Measurements from ENCODE around the gene ELP1. TPM values are rescaled to one million over a fixed set of nuclear protein-coding genes. Genes with fewer than 3 reads are reported as not detected.
"Not testable (repeated sequence)": the region's sequence is repeated elsewhere in the genome, so short reads cannot be mapped to it uniquely, and the experiment has no call there.

The ELP1 gene
- total RNA-seq, 1 experiment from 2014 or later = 26.7 TPM

DNA sequence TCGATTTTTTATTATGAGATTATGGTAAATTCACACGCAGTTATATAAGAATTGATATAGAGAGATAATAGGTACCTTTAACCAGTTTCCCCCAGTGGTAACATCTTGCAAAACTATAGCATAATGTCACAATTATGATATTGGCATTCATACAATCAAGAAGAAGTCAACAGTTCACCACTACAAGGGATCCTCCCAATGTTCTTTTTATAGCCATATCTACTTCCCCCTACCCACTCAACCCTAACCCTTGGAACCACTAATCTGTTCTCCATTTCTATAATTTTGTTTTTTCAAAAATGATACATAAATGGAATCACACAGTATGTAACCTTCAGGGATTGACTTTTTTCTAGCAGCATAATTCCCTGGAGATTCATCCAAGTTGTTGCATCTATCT, 88.0 kb downstream of the ELP1 start:
- Histone ChIP-seq H3K36me3 (no peaks in the 10 kb centered on the region), H3K27ac (no peak overlapping the region), H3K4me3 (no peak overlapping the region), H3K9me3 (replicated peaks) (no peaks in the 10 kb centered on the region), H3K4me1 (replicated peaks) (no peaks in the 10 kb centered on the region), H3K27me3 (replicated peaks) (no peaks in the 10 kb centered on the region)
- no peak for DNase-seq (ENCODE audit: low read depth in 1 of 2, low spot score in 2 of 2)

DNA sequence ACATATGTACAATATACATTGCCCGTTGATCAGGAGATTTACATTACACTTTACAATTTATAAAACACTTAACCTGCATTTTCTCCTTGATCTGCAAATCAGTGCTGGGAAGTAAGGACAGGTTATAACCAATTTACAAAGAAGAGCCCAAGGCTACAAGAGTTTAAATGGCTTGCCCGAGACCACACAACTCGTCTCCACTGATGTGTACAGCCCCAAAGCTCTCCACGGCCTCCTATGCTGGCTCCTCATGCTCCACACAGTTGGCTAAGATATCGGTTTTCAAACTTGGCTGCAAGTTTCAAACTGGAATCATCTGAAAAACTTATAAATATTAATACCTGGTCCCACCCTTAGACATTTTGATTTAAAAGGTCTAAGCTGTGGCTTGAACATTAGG, 88.4 kb downstream of the ELP1 start:
- DNase-seq (ENCODE audit: low read depth in 1 of 2, low spot score in 2 of 2) = no peak
- no peaks in the 10 kb centered on the region for H3K27me3 ChIP-seq (replicated peaks)

GRCh38 chr9:108844856-108845255, 89.1 kb downstream of the ELP1 start:
- Histone ChIP-seq H3K36me3 (no peaks in the 10 kb centered on the region), H3K9me3 (replicated peaks) (no peaks in the 10 kb centered on the region), H3K4me3 (no peak overlapping the region), H3K4me1 (replicated peaks) (no peaks in the 10 kb centered on the region), H3K27ac (no peak overlapping the region), H3K27me3 (replicated peaks) (no peaks in the 10 kb centered on the region)
- no peak for DNase-seq (ENCODE audit: low read depth in 1 of 2, low spot score in 2 of 2)

More for the DNA sequence above, 88.4 kb downstream of the ELP1 start:
- Histone ChIP-seq H3K4me3 (no peak overlapping the region), H3K9me3 (replicated peaks) (no peaks in the 10 kb centered on the region), H3K36me3 (no peaks in the 10 kb centered on the region), H3K4me1 (replicated peaks) (no peaks in the 10 kb centered on the region), H3K27ac (no peak overlapping the region)

GRCh38 chr9:108844391-108844790, 89.5 kb downstream of the ELP1 start:
- no peaks in the 10 kb centered on the region for H3K9me3 ChIP-seq (replicated peaks)
- H3K36me3 ChIP-seq = no peaks in the 10 kb centered on the region
- no peaks in the 10 kb centered on the region for H3K27me3 ChIP-seq (replicated peaks)
- H3K4me1 ChIP-seq (replicated peaks) = no peaks in the 10 kb centered on the region
- no peak for DNase-seq (ENCODE audit: low read depth in 1 of 2, low spot score in 2 of 2)
- H3K27ac ChIP-seq = no peak overlapping the region
- H3K4me3 ChIP-seq = no peak overlapping the region

- no peaks in the 10 kb centered on the region for H3K4me1 ChIP-seq (replicated peaks)
- no peak overlapping the region for H3K4me3 ChIP-seq
- DNase-seq (ENCODE audit: low read depth in 1 of 2, low spot score in 2 of 2) = no peak
- no peaks in the 10 kb centered on the region for H3K36me3 ChIP-seq
- H3K27me3 ChIP-seq (replicated peaks) = no peaks in the 10 kb centered on the region
- no peaks in the 10 kb centered on the region for H3K9me3 ChIP-seq (replicated peaks)
- H3K27ac ChIP-seq = no peak overlapping the region
These were observed 91.2 kb downstream of the ELP1 start for GRCh38 chr9:108842610-108843295.

DNA sequence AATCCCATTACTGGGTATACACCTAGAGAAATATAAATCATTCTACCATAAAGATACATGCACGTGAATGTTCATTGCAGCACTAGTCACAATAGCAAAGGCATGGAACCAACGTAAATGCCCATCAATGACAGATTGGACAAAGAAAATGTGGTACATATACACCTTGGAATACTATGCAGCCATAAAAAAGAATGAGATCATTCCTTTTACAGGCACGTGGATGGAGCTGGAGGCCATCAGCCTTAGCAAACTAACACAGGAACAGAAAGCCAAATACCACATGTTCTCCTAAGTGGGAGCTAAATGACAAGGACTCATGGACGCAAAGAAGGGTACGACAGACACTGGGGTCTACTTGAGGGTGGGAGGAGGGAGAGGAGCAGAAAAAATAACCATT, 94.4 kb downstream of the ELP1 start:
- H3K4me1 ChIP-seq (replicated peaks); H3K36me3 ChIP-seq; H3K27me3 ChIP-seq (replicated peaks); H3K4me3 ChIP-seq; H3K9me3 ChIP-seq (replicated peaks); DNase-seq (ENCODE audit: low read depth in 1 of 2, low spot score in 2 of 2); H3K27ac ChIP-seq: not testable (repeated sequence)

DNA sequence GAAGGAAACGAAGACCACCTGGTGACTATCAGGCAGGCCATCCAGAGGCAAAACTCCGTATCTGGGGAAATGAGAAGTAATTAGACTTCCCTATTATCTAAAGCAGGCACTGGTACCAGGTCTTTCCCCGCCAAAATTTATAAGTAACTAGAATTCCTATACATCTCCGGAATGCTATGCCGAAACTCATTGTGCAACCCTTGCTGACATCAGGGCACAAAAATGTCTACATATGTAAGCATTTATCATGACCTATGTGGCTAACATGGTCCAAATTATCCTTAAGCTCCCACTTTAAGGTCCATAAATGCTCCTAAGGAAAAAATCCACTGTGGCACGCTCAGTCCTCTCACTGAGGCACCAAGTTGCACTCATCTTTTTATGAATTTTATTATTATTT, 95.9 kb downstream of the ELP1 start:
- Histone ChIP-seq H3K27me3 (replicated peaks) (0 out of 2 replicates have a peak, but pooled peaks cover 3% of the 10 kb centered on the region), H3K9me3 (replicated peaks) (no peaks in the 10 kb centered on the region), H3K4me1 (replicated peaks) (no peaks in the 10 kb centered on the region), H3K4me3 (no peak overlapping the region), H3K36me3 (no peaks in the 10 kb centered on the region), H3K27ac (no peak overlapping the region)
- no peak for DNase-seq (ENCODE audit: low read depth in 1 of 2, low spot score in 2 of 2)

DNA sequence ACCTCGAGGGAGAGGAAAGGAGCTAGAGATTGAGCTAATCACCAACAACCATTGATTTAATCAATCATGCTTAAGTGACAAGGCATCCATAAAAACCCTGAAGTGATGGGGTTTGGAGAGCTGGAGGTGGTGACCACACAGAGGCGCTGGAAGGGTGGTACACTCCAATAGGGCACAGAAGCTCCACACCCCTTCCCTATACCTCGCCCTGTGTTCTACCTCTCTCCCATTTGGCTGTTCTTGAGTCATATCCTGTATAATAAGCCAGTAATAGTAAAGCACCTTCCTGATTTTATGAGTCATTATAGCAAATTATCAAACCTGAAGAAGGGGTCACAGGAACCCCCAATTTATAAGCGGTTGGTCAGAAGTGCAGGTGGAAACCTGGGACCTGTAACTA, 96.4 kb downstream of the ELP1 start:
- DNase-seq (ENCODE audit: low read depth in 1 of 2, low spot score in 2 of 2) = no peak
- Histone ChIP-seq H3K27ac (no peak overlapping the region), H3K4me1 (replicated peaks) (no peaks in the 10 kb centered on the region), H3K4me3 (no peak overlapping the region), H3K27me3 (replicated peaks) (0 out of 2 replicates have a peak, but pooled peaks cover 3% of the 10 kb centered on the region), H3K9me3 (replicated peaks) (no peaks in the 10 kb centered on the region), H3K36me3 (no peaks in the 10 kb centered on the region)

- no peak for DNase-seq (ENCODE audit: low read depth in 1 of 2, low spot score in 2 of 2)
- H3K4me1 ChIP-seq (replicated peaks) = no peaks in the 10 kb centered on the region
- H3K27ac ChIP-seq = no peak overlapping the region
- H3K9me3 ChIP-seq (replicated peaks) = no peaks in the 10 kb centered on the region
- H3K36me3 ChIP-seq = no peaks in the 10 kb centered on the region
- 0 out of 2 replicates have a peak, but pooled peaks cover 3% of the 10 kb centered on the region for H3K27me3 ChIP-seq (replicated peaks)
- H3K4me3 ChIP-seq = no peak overlapping the region
These were observed 97.1 kb downstream of the ELP1 start for GRCh38 chr9:108836781-108837180.

- Histone ChIP-seq H3K27me3 (replicated peaks) (0 out of 2 replicates have a peak, but pooled peaks cover 3% of the 10 kb centered on the region), H3K4me3 (no peak overlapping the region), H3K4me1 (replicated peaks) (no peaks in the 10 kb centered on the region), H3K27ac (no peak overlapping the region), H3K36me3 (no peaks in the 10 kb centered on the region), H3K9me3 (replicated peaks) (no peaks in the 10 kb centered on the region)
- no peak for DNase-seq (ENCODE audit: low read depth in 1 of 2, low spot score in 2 of 2)
These were observed 97.6 kb downstream of the ELP1 start for GRCh38 chr9:108836319-108836718.

DNA sequence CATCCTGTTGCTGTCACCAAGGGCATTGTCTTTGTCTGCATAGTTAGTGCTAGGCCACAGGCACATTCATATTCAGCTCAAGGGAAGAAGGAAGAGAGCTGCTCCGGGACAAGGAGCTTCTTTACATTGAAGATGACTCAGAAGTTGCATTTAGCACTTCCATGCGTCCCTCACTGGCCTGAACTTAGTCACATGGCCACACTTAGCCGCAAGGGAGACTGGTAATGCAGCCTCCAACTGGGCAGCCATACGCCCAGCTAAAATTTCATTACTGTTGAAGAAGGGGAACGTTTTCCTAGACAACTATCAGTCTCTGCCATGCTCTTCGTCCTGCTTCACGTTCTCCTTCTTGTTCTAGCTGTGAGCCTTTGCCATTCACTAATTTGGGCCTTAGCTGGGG, 98.1 kb downstream of the ELP1 start:
- Histone ChIP-seq H3K27me3 (replicated peaks) (0 out of 2 replicates have a peak, but pooled peaks cover 3% of the 10 kb centered on the region), H3K4me3 (no peak overlapping the region), H3K9me3 (replicated peaks) (no peaks in the 10 kb centered on the region)

GRCh38 chr9:108834959-108835665, 98.8 kb downstream of the ELP1 start:
- no peaks in the 10 kb centered on the region for H3K9me3 ChIP-seq (replicated peaks)
- H3K4me3 ChIP-seq = no peak overlapping the region
- H3K4me1 ChIP-seq (replicated peaks) = no peaks in the 10 kb centered on the region
- no peaks in the 10 kb centered on the region for H3K36me3 ChIP-seq
- H3K27me3 ChIP-seq (replicated peaks) = 0 out of 2 replicates have a peak, but pooled peaks cover 3% of the 10 kb centered on the region
- no peak for DNase-seq (ENCODE audit: low read depth in 1 of 2, low spot score in 2 of 2)
- H3K27ac ChIP-seq = no peak overlapping the region

More for the DNA sequence above, 98.1 kb downstream of the ELP1 start:
- Histone ChIP-seq H3K4me1 (replicated peaks) (no peaks in the 10 kb centered on the region), H3K27ac (no peak overlapping the region), H3K36me3 (no peaks in the 10 kb centered on the region)
- DNase-seq (ENCODE audit: low read depth in 1 of 2, low spot score in 2 of 2) = no peak

DNA sequence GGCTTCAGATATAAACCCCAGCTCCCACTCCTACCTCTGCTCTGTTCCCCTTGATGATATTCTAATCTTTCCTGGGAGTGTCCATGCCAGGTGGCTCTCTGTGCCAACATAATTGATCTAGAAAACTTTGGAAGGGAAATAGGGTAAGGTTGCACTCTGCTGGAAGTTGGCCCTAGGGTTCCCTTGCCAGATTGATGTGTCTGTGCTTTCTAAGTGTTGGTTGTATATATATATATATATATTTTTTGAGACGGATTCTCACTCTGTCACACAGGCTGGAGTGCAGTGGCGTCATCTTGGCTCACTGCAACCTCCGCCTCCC, 101.8 kb downstream of the ELP1 start:
- H3K9me3 ChIP-seq (replicated peaks) = no peaks in the 10 kb centered on the region
- H3K27me3 ChIP-seq (replicated peaks) = 0 out of 2 replicates have a peak, but pooled peaks cover 3% of the 10 kb centered on the region
- H3K27ac ChIP-seq = no peak overlapping the region
- no peaks in the 10 kb centered on the region for H3K36me3 ChIP-seq
- H3K4me3 ChIP-seq = no peak overlapping the region
- no peak for DNase-seq (ENCODE audit: low read depth in 1 of 2, low spot score in 2 of 2)
- no peaks in the 10 kb centered on the region for H3K4me1 ChIP-seq (replicated peaks)

GRCh38 chr9:108831496-108832178, 102.3 kb downstream of the ELP1 start:
- H3K27me3 ChIP-seq (replicated peaks) = 0 out of 2 replicates have a peak, but pooled peaks cover 3% of the 10 kb centered on the region
- H3K27ac ChIP-seq = no peak overlapping the region
- H3K4me1 ChIP-seq (replicated peaks) = no peaks in the 10 kb centered on the region
- H3K9me3 ChIP-seq (replicated peaks) = no peaks in the 10 kb centered on the region
- no peak for DNase-seq (ENCODE audit: low read depth in 1 of 2, low spot score in 2 of 2)
- no peak overlapping the region for H3K4me3 ChIP-seq
- no peaks in the 10 kb centered on the region for H3K36me3 ChIP-seq

Data from SJSA1 (cell line).